Breast epithelium (tissue), 4 donors: ENCODE data around the gene CEACAM5. TPM values are rescaled to one million over a fixed set of nuclear protein-coding genes. Genes with fewer than 3 reads are reported as not detected.

ENCODE experiments used
- DNase-seq, 2 donors: peaks; one replicate each; pipeline ENCODE4 v3.0.0-alpha.2; 2019; ENCODE audit warnings: low spot score in 2 of 2
- H3K27ac ChIP-seq, 2 donors: fragments of 200-600 bp; sonication (generic) in 1 of 2; one replicate each; pipeline ENCODE4 v1.5.1; 2016 to 2019; ENCODE audit warnings: mild to moderate bottlenecking in 1 of 2
- H3K27me3 ChIP-seq, 2 donors: fragments of 200-600 bp; sonication (generic) in 1 of 2; one replicate each; pipeline versions ENCODE4 v1.5.1 to v1.6.0; 2017 to 2019; ENCODE audit warnings: control low read depth in 1 of 2, mild to moderate bottlenecking in 1 of 2
- H3K36me3 ChIP-seq: fragments of 200-600 bp; one replicate; pipeline ENCODE4 v1.5.1; 2019
- H3K4me1 ChIP-seq, 2 donors: fragments of 200-600 bp; sonication (generic); one replicate each; pipeline ENCODE4 v1.5.1; 2016 to 2019; ENCODE audit warnings: control low read depth in 1 of 2
- H3K4me3 ChIP-seq, 3 donors: fragments of 200-600 bp; sonication (generic); 1 replicate in 2 of 3; 2 replicates in 1 of 3; pipeline ENCODE4 v1.5.1; 2016 to 2019; ENCODE audit warnings: mild to moderate bottlenecking in 3 of 3, moderate library complexity in 2 of 3
- H3K9me3 ChIP-seq, 2 donors: fragments of 200-600 bp; sonication (generic) in 1 of 2; one replicate each; pipeline ENCODE4 v1.5.1; 2016 to 2019; ENCODE audit warnings: control low read depth in 1 of 2
- CTCF ChIP-seq, 3 donors: fragments of 450-650 bp; IDR thresholded peaks; one replicate each; pipeline ENCODE4 v1.5.1; 2016 to 2017; ENCODE audit warnings: antibody characterized with exemption in 3 of 3, mild to moderate bottlenecking in 3 of 3, moderate library complexity in 3 of 3
- POLR2A ChIP-seq: fragments of 450-650 bp; IDR thresholded peaks from one replicate; pipeline ENCODE4 v1.6.1; 2016; ENCODE audit warnings: antibody characterized with exemption, mild to moderate bottlenecking, moderate library complexity
- POLR2AphosphoS5 ChIP-seq, 3 donors: sonication (generic); formaldehyde crosslinking; IDR thresholded peaks; one replicate each; pipeline ENCODE4 v1.6.1; 2017; ENCODE audit warnings: antibody characterized with exemption in 3 of 3
- intact Hi-C: fragments of 100-400 bp; cut with DNase I; formaldehyde crosslinking; loops from one replicate; pipeline ENCODE4 v1.15.1; 2023; ENCODE audit warnings: low total_unique reads
- total RNA-seq, 3 donors: library from RNA; depleted of rRNA; stranded (reverse); fragments of >200 nt; gene quantifications; one replicate each; pipeline ENCODE4 v1.1.0, GENCODE V29; 2016

Gene CEACAM5
- total RNA-seq, 3 donors from 2014 or later: 27.2 TPM; not detected in 2

- Histone ChIP-seq H3K36me3 (no peaks in the 10 kb centered on the region), H3K27ac (no peak overlapping the region), H3K27me3 (peaks cover 0 to 2% of the 10 kb centered on the region in 2 donors), H3K9me3 (no peaks in the 10 kb centered on the region), H3K4me3 (no peak overlapping the region), H3K4me1 (no peaks in the 10 kb centered on the region)
- intact Hi-C loops: no loop called here
- no peak for TF ChIP-seq POLR2A
- TF ChIP-seq CTCF (IDR thresholded peaks at IDR 0.05): no peak
- no peak for TF ChIP-seq POLR2AphosphoS5 (IDR thresholded peaks at IDR 0.05)
- no peak for DNase-seq
Observed at GRCh38 chr19:41769608-41770007, 61.2 kb downstream of the CEACAM5 start.

- intact Hi-C loops: no loop called here
- H3K27ac ChIP-seq: no peak overlapping the region
- no peak for DNase-seq
- no peaks in the 10 kb centered on the region for H3K9me3 ChIP-seq
- H3K36me3 ChIP-seq: no peaks in the 10 kb centered on the region
- TF ChIP-seq CTCF (IDR thresholded peaks at IDR 0.05) (no peak), POLR2AphosphoS5 (IDR thresholded peaks at IDR 0.05) (no peak), POLR2A (no peak)
- H3K27me3 ChIP-seq: no peaks in the 10 kb centered on the region
- H3K4me3 ChIP-seq: no peak overlapping the region
- H3K4me1 ChIP-seq: no peaks in the 10 kb centered on the region
Observed at GRCh38 chr19:41771410-41771809, 63.0 kb downstream of the CEACAM5 start.

- no peak overlapping the region for H3K4me3 ChIP-seq
- H3K27ac ChIP-seq: peak overlapping the region; percentile 77 to 88
- H3K27me3 ChIP-seq: no peaks in the 10 kb centered on the region
- H3K36me3 ChIP-seq: no peaks in the 10 kb centered on the region
- DNase-seq: peak in 1 of 2 donors; percentile 31
- no peaks in the 10 kb centered on the region for H3K9me3 ChIP-seq
- TF ChIP-seq POLR2A (no peak), POLR2AphosphoS5 (IDR thresholded peaks at IDR 0.05) (no peak), CTCF (IDR thresholded peaks at IDR 0.05) (no peak)
- intact Hi-C loops: no loop called here
- H3K4me1 ChIP-seq: no peaks in the 10 kb centered on the region
Observed at GRCh38 chr19:41774515-41774980, 66.1 kb downstream of the CEACAM5 start.

- no peaks in the 10 kb centered on the region for H3K27me3 ChIP-seq
Observed at GRCh38 chr19:41776700-41777099, 68.3 kb downstream of the CEACAM5 start.

More at GRCh38 chr19:41776700-41777099, 68.3 kb downstream of the CEACAM5 start:
- Histone ChIP-seq H3K36me3 (no peaks in the 10 kb centered on the region), H3K9me3 (no peaks in the 10 kb centered on the region), H3K4me3 (no peak overlapping the region), H3K27ac (peak overlapping the region; percentile 88), H3K4me1 (no peaks in the 10 kb centered on the region)
- intact Hi-C loops: no loop called here
- DNase-seq: peak in 1 of 2 donors; percentile 58
- TF ChIP-seq POLR2AphosphoS5 (IDR thresholded peaks at IDR 0.05): peak in 1 of 3 donors; percentile 67
- TF ChIP-seq POLR2A: no peak

Other genes with a start within 250 kb of the CEACAM5 start
- gene CEACAM21, start 132.5 kb upstream of the CEACAM5 start, total RNA-seq: under 1 TPM; 0.44 to 0.66 (median 0.64) TPM
- gene CEACAM4, start 81.6 kb upstream of the CEACAM5 start, total RNA-seq: 1 to 10 TPM in 1 of 3 donors, under 1 TPM in 1, not detected in 1; 0.66 to 1.8 TPM
- 10 to 100 TPM in 1 of 3 donors, under 1 TPM in 1, not detected in 1; 0.15 to 25.2 TPM for gene CEACAM7, start 20.4 kb upstream of the CEACAM5 start, total RNA-seq
- 1 to 10 TPM in 2 of 3 donors, not detected in 1; 1.0 to 6.9 TPM for gene CEACAM6, start 46.9 kb downstream of the CEACAM5 start, total RNA-seq
- gene CEACAM3, start 88.0 kb downstream of the CEACAM5 start, total RNA-seq: under 1 TPM in 1 of 3 donors, not detected in 2; 0.64 TPM
- gene LYPD4, start 136.1 kb downstream of the CEACAM5 start, total RNA-seq: not detected
- not detected for gene DMRTC2, start 136.4 kb downstream of the CEACAM5 start, total RNA-seq
- gene RPS19, start 151.6 kb downstream of the CEACAM5 start, total RNA-seq: 1,000 to 10,000 TPM in 2 of 3 donors, 100 to 1,000 TPM in 1; 756 to 2,084 (median 1,264) TPM
- 1 to 10 TPM in 2 of 3 donors, under 1 TPM in 1; 0.80 to 2.9 (median 1.8) TPM for gene CD79A, start 168.7 kb downstream of the CEACAM5 start, total RNA-seq
- gene ARHGEF1, start 174.6 kb downstream of the CEACAM5 start, total RNA-seq: 10 to 100 TPM; 55.0 to 61.9 (median 55.7) TPM
- under 1 TPM in 1 of 3 donors, not detected in 2; 0.15 TPM for gene ERFL, start 219.8 kb downstream of the CEACAM5 start, total RNA-seq